KMS-11 (cell line): Measurements from ENCODE around the gene TMEM238.

Experiments used
- H2AFZ ChIP-seq: fragments of 200-600 bp; sonication (generic); 2 replicates; pipeline ENCODE4 v1.6.1; 2016; ENCODE audit warnings: antibody characterized with exemption, mixed run types, low read depth
- H3K27ac ChIP-seq: fragments of 200-600 bp; sonication (generic); 2 replicates; pipeline ENCODE4 v1.6.1; 2016; ENCODE audit warnings: mild to moderate bottlenecking, mixed run types
- H3K27me3 ChIP-seq: fragments of 200-600 bp; sonication (generic); 2 replicates; pipeline ENCODE4 v1.6.1; 2017; ENCODE audit warnings: mild to moderate bottlenecking, low read depth, mixed run types, moderate library complexity; ENCODE audit not compliant: insufficient read depth
- H3K36me3 ChIP-seq: fragments of 200-600 bp; sonication (generic); 2 replicates; pipeline ENCODE4 v1.6.1; 2017; ENCODE audit warnings: mild to moderate bottlenecking, mixed run types; ENCODE audit not compliant: insufficient read depth
- H3K4me1 ChIP-seq: fragments of 200-600 bp; sonication (generic); 2 replicates; pipeline ENCODE4 v1.6.1; 2016; ENCODE audit warnings: mild to moderate bottlenecking, low read depth, mixed run types; ENCODE audit not compliant: poor library complexity, severe bottlenecking
- H3K4me2 ChIP-seq: fragments of 200-600 bp; sonication (generic); 2 replicates; pipeline ENCODE4 v1.7.0; 2016; ENCODE audit warnings: mild to moderate bottlenecking, mixed run types
- H3K4me3 ChIP-seq: fragments of 200-600 bp; sonication (generic); IDR thresholded peaks from 2 replicates; pipeline ENCODE4 v1.6.1; 2017; ENCODE audit warnings: low read depth, low read length, mixed read lengths; ENCODE audit not compliant: insufficient read depth
- H3K79me2 ChIP-seq: fragments of 200-600 bp; sonication (generic); 2 replicates; pipeline ENCODE4 v1.6.1; 2016; ENCODE audit warnings: low read depth, mixed run types; ENCODE audit not compliant: insufficient read depth
- H3K9ac ChIP-seq: fragments of 200-600 bp; sonication (generic); 2 replicates; pipeline ENCODE4 v1.6.1; 2016; ENCODE audit warnings: mild to moderate bottlenecking, mixed run types
- H4K20me1 ChIP-seq: fragments of 200-600 bp; sonication (generic); 2 replicates; pipeline ENCODE4 v1.6.1; 2016; ENCODE audit warnings: mild to moderate bottlenecking, mixed run types; ENCODE audit not compliant: insufficient read depth
- TF ChIP-seq, protein P1 (sequence below): fragments of 200-600 bp; sonication (generic); conservative IDR thresholded peaks from 2 replicates; pipeline ENCODE4 v1.6.1; 2017; ENCODE audit warnings: low read depth, mild to moderate bottlenecking, antibody characterized with exemption, low read length, moderate library complexity, mixed read lengths

Gene TMEM238

DNA sequence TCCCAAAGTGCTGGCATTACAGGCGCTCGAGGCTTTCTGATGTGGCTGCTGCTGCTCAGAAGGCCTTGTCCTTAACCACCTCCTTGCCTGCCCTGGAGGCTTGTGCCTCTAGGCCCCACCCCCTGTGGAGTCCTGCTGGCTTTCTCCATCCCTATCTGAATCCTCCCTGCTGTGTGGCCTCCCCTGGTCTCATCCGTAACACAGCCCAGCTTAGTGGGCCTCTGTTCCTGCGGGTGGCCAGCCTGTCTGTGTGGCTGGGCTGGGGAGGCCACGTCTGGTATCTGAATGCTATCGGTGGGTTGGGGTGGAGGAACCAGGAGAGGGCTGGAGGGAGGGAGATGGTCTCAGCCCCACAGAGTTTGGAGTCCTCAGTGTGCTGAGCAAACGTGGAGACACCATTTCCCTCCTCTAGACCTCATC, 6.4 kb upstream of the TMEM238 start:
- Histone ChIP-seq H3K4me3 (no peak overlapping the region), H2AFZ (no peak overlapping the region), H4K20me1 (peaks cover 34% of the 10 kb centered on the region), H3K36me3 (peaks cover 18% of the 10 kb centered on the region; the same call in 1 of the 2 replicates), H3K27me3 (no peaks in the 10 kb centered on the region), H3K27ac (no peak overlapping the region), H3K79me2 (peaks cover 31% of the 10 kb centered on the region), H3K9ac (no peak overlapping the region), H3K4me1 (peaks cover 20% of the 10 kb centered on the region), H3K4me2 (no peak overlapping the region)
- TF ChIP-seq, protein P1, sequence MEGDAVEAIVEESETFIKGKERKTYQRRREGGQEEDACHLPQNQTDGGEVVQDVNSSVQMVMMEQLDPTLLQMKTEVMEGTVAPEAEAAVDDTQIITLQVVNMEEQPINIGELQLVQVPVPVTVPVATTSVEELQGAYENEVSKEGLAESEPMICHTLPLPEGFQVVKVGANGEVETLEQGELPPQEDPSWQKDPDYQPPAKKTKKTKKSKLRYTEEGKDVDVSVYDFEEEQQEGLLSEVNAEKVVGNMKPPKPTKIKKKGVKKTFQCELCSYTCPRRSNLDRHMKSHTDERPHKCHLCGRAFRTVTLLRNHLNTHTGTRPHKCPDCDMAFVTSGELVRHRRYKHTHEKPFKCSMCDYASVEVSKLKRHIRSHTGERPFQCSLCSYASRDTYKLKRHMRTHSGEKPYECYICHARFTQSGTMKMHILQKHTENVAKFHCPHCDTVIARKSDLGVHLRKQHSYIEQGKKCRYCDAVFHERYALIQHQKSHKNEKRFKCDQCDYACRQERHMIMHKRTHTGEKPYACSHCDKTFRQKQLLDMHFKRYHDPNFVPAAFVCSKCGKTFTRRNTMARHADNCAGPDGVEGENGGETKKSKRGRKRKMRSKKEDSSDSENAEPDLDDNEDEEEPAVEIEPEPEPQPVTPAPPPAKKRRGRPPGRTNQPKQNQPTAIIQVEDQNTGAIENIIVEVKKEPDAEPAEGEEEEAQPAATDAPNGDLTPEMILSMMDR, result no peak

GRCh38 chr19:55389386-55390317, 5.6 kb upstream of the TMEM238 start:
- Histone ChIP-seq H3K27ac (no peak overlapping the region), H3K79me2 (peaks cover 31% of the 10 kb centered on the region), H3K4me3 (no peak overlapping the region), H3K9ac (no peak overlapping the region), H3K4me2 (no peak overlapping the region), H3K4me1 (peaks cover 23% of the 10 kb centered on the region), H4K20me1 (peaks cover 34% of the 10 kb centered on the region), H2AFZ (no peak overlapping the region), H3K27me3 (no peaks in the 10 kb centered on the region), H3K36me3 (peaks cover 18% of the 10 kb centered on the region; the same call in 1 of the 2 replicates)
- TF ChIP-seq, protein P1, result no peak

DNA sequence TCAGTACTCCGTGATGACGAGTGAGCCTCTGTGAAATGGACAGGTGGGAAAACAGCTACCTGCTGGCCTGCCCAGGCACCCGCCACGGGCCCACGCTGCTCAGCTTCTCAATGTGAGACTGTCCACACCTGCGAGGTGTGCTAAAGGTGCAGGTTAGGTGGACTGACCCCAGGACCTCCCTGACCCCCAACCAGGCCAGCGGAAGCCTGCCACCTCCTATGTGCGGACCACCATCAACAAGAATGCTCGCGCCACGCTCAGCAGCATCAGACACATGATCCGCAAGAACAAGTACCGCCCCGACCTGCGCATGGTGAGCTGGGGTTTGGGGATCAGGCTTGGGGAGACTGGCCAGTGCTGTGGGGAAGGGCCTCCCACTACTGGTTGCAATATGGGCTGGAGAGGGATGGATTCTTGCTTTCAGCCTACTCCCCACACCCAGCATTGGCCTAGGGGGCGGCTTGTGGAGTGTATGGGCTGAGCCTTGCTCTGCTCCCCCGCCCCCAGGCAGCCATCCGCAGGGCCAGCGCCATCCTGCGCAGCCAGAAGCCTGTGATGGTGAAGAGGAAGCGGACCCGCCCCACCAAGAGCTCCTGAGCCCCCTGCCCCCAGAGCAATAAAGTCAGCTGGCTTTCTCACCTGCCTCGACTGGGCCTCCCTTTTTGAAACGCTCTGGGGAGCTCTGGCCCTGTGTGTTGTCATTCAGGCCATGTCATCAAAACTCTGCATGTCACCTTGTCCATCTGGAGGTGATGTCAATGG, 3.8 kb upstream of the TMEM238 start:
- peaks cover 18% of the 10 kb centered on the region; the same call in 1 of the 2 replicates for H3K36me3 ChIP-seq
- no peak overlapping the region for H3K9ac ChIP-seq
- TF ChIP-seq, protein P1, result no peak
- H3K4me2 ChIP-seq, result peak overlapping the region; percentile 94
- H2AFZ ChIP-seq, result no peak overlapping the region
- peaks cover 34% of the 10 kb centered on the region for H4K20me1 ChIP-seq
- H3K27ac ChIP-seq, result no peak overlapping the region
- peaks cover 29% of the 10 kb centered on the region for H3K4me1 ChIP-seq
- peaks cover 34% of the 10 kb centered on the region for H3K79me2 ChIP-seq
- no peak overlapping the region for H3K4me3 ChIP-seq
- no peaks in the 10 kb centered on the region for H3K27me3 ChIP-seq

DNA sequence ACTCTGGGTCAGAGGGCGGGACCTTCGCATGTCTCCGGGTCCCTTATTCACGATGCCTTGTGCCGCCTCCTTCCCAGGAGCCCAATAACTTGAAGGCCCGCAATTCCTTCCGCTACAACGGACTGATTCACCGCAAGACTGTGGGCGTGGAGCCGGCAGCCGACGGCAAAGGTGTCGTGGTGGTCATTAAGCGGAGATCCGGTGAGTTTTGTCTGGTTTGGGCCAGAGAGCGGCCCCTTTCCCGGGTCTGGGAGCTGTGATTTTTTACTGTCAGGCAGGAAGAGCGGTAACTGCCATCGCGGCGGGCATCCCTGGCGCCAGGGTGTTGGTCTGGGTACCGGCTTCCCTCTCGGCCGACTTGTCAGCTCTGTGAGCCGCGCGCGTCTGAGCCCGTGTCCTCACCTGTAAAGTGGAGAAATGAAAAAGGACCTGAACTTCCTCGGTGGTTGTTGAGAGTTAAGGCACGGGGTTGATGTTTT, 2.4 kb upstream of the TMEM238 start:
- Histone ChIP-seq H3K36me3 (peaks cover 18% of the 10 kb centered on the region; the same call in 1 of the 2 replicates), H3K27ac (no peak overlapping the region; the same call in 1 of the 2 replicates), H3K27me3 (no peaks in the 10 kb centered on the region), H3K4me2 (peak overlapping the region; percentile 94), H3K4me1 (peaks cover 38% of the 10 kb centered on the region), H3K9ac (peak overlapping the region; percentile 77), H3K79me2 (peaks cover 44% of the 10 kb centered on the region), H3K4me3 (peak overlapping the region; percentile 35), H2AFZ (no peak overlapping the region), H4K20me1 (peaks cover 34% of the 10 kb centered on the region)
- TF ChIP-seq, protein P1, result no peak
